MM.1S (cell line): ENCODE results near the gene OSBPL2.

ENCODE experiments used
- CTCF ChIP-seq: fragments of 300-600 bp; sonication (generic); IDR thresholded peaks from 2 replicates; pipeline ENCODE4 v1.5.1; 2016; ENCODE audit warnings: antibody characterized with exemption, low read length, mixed read lengths
- EZH2phosphoT487 ChIP-seq: fragments of 300-600 bp; sonication (generic); IDR thresholded peaks from 2 replicates; pipeline ENCODE4 v1.6.1; 2018; ENCODE audit warnings: antibody characterized with exemption, low read length

- TF ChIP-seq EZH2phosphoT487 (no peak), CTCF (no peak)
These were observed 75.4 kb downstream of the OSBPL2 start for GRCh38 chr20:62313460-62314338.
